ENCODE measurements around the gene SLC26A8.

SLC26A8 gene

DNA sequence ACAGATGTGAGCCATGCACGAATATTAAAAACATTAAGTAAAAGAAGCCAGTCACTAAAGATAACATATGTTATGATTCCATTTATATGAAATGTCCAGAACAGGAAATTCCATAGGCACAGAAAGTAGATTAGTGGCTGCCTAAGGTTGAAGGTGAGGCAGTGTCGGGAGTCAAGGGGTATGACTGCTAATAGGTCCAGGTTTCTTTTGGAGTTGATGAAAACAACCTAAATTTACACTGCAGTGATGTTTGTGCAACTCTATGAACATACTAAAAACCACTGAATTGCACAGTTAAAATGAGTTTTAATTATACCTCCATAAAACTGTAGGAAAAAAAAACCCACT lies 118.0 kb downstream of the SLC26A8 start:
- no peak for DNase-seq

DNA sequence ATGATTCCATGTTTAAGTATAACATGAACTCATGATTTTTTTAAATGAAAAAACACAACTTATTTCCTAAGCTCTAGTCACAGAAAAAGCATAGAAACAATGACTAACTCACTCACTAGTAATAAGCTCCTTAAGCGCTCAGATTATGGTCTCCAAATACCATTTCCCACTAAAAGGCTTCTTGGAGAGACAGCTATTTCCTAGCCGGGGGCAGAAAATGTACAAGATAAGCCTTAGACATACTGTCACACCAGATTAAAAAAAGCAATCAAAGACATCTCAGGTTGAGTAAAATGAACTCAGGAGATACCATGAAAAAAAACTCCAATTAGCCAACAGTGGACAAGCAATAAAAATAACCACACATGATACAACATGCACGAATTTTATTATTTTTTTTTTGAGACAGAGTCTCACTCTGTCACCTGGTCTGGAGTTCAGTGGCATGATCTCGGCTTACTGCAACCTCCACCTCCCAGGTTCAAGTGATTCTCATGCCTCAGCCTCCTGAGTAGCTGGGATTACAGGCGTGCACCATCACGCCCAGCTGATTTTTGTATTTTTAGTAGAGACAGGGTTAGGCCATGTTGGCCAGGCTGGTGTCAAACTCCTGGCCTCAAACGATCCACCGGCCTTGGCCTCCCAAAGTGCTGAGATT lies 118.5 kb downstream of the SLC26A8 start:
- no peak for DNase-seq

DNA sequence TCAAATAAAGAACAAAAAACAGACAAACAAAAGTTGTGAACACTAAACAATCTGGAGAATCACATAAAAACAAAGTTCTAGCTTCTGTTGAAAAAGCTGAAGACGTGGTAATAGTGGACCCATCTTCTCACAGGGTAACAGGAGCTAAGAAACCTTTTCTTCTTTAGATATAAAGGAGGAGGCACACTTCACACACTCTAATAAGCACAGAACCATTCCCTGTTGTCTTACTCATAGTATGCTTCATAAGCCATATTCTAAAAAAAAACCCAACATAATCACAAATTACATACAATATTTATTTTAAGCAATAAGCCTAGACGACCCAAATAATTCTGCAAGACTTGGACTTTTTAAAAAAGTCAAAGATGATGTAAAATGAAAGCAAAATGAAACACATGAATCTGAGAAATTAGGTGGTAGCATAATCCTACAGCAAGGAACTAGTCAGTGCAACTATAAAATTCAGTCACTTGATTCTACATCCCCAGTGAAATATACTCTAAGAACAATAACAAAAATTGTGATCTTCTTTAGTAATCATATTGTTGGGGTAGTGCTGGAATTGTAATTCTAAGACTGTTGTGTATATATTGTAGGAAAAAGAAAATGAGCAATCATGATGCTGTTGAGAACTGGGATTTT lies 119.2 kb downstream of the SLC26A8 start:
- no peak for DNase-seq

DNA sequence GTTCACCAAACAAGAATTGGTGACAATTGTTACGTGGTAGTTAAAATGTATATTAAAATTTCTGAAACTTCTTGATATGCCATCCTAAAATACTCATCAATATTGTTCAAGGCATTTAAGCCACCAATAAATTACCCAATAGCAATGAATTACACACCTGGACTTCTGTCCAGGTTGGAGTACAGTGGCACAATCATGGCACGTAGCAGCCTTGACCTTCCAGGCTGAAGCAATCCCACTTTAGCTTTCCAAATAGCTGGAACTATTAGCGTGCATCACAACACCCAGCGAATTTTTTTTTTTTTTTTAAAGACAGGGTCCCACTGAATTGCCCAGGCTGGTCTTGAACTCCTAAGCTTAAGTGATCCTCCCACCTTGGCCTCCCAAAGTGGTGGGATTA lies 120.8 kb downstream of the SLC26A8 start:
- no peak for DNase-seq

DNA sequence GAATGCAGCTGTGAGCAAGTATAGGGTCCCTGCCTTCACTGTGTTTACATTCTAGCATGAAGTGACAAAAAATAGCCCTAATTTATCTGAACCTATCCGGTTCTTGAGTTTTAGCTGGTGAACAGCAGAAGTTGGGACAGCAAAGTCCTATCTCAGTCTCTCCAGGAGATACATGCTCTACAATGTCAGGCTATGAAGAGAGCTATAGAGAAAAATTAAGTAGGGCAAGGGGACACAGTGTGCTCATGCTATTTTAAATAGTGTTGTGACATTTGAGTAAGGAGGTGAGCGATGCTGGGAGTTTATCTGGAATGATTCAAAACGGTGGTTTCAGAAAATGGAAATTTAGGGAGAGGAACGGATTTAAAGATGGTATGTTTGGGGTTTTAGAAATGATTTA lies 124.0 kb downstream of the SLC26A8 start:
- no peak for DNase-seq

DNA sequence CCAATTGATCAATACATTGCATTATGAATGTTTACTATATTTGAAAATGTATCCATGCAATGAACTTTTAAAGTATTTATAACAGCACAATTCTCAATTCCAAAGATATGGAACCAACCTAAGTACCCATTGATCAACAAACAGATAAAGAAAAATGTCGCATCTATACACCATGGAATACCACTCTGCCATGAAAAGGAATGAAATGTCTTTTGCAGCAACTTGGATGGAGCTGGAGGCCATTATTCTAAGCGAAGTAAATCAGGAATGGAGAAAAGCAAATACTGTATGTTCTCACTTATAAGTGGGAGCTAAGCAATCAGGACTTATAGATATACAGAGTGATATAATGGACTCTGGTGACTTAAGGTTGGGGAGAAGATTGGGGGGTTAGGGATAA lies 126.4 kb downstream of the SLC26A8 start:
- no peak for DNase-seq

DNA sequence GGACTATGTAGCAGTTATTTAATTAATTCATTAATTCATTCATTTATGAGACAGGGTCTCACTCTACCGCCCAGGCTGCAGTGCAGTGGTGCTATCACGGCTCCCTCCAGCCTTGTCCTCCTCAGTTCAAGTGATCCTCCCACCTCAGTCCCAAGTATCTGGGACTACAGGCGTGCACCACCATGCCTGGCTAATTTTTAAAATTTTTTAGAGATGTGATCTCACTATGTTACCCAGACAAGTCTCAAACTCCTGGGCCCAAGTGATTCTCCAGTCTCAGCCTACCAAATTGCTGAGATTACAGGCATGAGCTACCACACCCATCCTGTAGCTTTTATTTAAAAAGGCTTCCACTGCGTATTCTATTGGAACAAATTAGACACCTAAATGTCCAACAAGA lies 127.0 kb downstream of the SLC26A8 start:
- DNase-seq, result no peak

DNA sequence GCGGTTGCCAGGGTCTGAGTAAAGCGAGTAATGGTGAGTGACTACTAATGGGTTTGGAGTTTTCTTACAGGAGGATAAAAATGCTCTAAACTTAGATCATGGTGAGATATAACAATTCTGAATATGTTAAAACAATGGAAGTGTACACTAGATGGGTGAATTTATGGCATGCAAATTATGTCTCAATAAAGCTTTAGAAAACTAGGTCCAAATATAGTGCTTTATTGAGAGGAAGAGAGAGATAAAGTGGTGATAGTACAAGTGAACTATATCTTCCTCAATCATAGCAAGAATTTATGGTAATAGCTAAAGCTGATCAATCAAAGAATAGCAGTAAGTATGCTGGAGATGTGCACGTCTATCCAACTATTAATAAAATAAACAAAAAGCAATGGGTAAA lies 127.4 kb downstream of the SLC26A8 start:
- no peak for DNase-seq

DNA sequence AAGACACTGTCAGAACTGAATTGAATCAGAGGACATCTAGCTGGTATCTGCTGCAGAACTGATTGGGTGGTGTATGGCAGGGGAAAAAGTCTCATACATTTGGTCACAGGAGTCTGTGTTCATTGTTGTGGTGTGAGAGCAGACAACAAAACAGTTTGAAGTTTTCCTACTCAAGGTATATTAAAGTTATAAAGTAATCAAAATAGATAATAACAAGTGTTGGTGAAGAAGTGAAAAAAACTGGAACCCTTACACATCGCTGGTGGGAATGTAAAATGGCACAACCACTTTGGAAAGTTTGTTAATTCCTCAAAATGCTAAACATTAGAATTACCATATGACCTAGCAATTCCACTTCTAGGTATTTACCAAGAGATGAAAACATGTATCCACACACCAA lies 128.2 kb downstream of the SLC26A8 start:
- DNase-seq, result no peak

DNA sequence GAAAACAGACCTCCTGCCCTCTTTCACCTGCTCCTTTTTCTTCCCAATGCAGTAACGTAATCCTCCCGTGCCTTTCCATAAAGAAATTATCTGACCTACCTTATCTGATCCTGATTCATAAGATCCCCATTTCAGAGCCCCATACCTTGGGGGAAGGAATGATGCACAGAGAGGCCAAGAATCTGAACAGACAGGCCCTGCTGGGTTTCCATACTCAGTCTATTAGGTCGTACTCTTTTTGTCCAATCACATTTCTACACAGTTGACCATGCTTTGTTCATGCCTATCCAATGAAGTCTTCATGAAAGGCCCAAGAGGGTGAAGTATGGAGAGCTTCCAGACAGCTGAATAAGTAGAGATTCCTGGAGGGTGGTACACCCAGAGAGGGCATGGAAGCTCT lies 128.9 kb downstream of the SLC26A8 start:
- DNase-seq, result no peak

DNA sequence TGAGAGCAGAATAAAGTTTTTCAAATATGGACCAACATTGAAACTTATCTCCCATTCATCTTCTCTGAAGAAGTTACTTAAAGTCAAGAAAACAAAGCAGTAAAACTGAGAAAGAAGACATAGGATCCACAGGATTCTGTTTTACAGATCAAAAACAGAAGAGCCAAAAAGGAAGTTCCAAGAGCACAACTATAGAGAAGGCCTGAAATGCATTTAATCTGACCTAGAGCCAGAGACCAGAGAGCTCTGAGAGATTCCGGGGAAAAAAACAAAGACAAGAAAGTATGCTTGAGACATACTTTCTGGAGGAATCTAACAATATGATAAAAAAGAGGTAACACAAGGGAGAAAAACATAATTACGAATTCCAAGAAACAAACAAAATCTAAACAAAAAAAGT lies 129.7 kb downstream of the SLC26A8 start:
- no peak for DNase-seq

All from DMS 273 treated with DMSO at 0.1 percent for 48 hours (cell line).